CD8-positive, alpha-beta memory T cell (primary cell): Measurements from ENCODE around the gene WFDC12. TPM values are rescaled to one million over a fixed set of nuclear protein-coding genes. Genes with fewer than 3 reads are reported as not detected.
A peak's percentile ranks its signal among the peaks of the same experiment; 100 is the strongest.

Experiments used
- CTCF ChIA-PET: fragments of 350-600 bp; sonication (Branson Sonifier 250); formaldehyde crosslinking; loops from one replicate; lab custom pipeline; 2021; ENCODE audit warnings: antibody characterized with exemption; lab: Charles Lee
- POLR2A ChIA-PET: fragments of 350-600 bp; sonication (Branson Sonifier 250); formaldehyde crosslinking; loops from one replicate; lab custom pipeline; 2021; ENCODE audit warnings: antibody characterized with exemption; lab: Charles Lee
- DNase-seq, 5 donors: peaks; one replicate each; pipeline versions ENCODE4 v3.0.0 to v3.0.0-alpha.2; 2020 to 2022; ENCODE audit warnings: mixed read lengths in 1 of 5
- H3K27ac ChIP-seq: one replicate; pipeline ENCODE4 v1.7.0; 2013; ENCODE audit warnings: low read depth, mild to moderate bottlenecking, low read length, moderate library complexity
- H3K27me3 ChIP-seq: 2 replicates; pipeline ENCODE4 v1.7.0; 2013; ENCODE audit warnings: low read length, mild to moderate bottlenecking; ENCODE audit not compliant: insufficient read depth, poor library complexity, severe bottlenecking
- H3K36me3 ChIP-seq: 2 replicates; pipeline ENCODE4 v1.7.0; 2013; ENCODE audit warnings: mild to moderate bottlenecking, low read length, moderate library complexity; ENCODE audit not compliant: insufficient read depth
- H3K4me1 ChIP-seq: 2 replicates; pipeline ENCODE4 v1.7.0; 2013; ENCODE audit warnings: mild to moderate bottlenecking, low read length, moderate library complexity; ENCODE audit not compliant: insufficient read depth
- H3K4me3 ChIP-seq: 2 replicates; pipeline ENCODE4 v1.7.0; 2013; ENCODE audit warnings: mild to moderate bottlenecking, low read length
- H3K9me3 ChIP-seq: 2 replicates; pipeline ENCODE4 v1.7.0; 2013; ENCODE audit warnings: mild to moderate bottlenecking, low read length
- H3K27ac Mint-ChIP-seq, 8 donors: one replicate each; pipeline ENCODE4 v1.8.0; 2020 to 2021; ENCODE audit warnings: mixed read lengths in 8 of 8, mild to moderate bottlenecking in 6 of 8, inconsistent platforms in 3 of 8, moderate library complexity in 3 of 8
- H3K27me3 Mint-ChIP-seq, 2 donors: one replicate each; pipeline ENCODE4 v1.8.0; 2020 to 2021; ENCODE audit warnings: mixed read lengths in 2 of 2, mild to moderate bottlenecking in 1 of 2, moderate library complexity in 1 of 2
- H3K36me3 Mint-ChIP-seq, 3 donors: one replicate each; pipeline ENCODE4 v1.8.0; 2020 to 2021; ENCODE audit warnings: mixed read lengths in 3 of 3, inconsistent platforms in 1 of 3, mild to moderate bottlenecking in 1 of 3
- H3K4me1 Mint-ChIP-seq, 3 donors: one replicate each; pipeline ENCODE4 v1.8.0; 2020 to 2021; ENCODE audit warnings: mixed read lengths in 3 of 3, inconsistent platforms in 1 of 3, mild to moderate bottlenecking in 1 of 3
- H3K4me3 Mint-ChIP-seq, 7 donors: one replicate each; pipeline ENCODE4 v1.8.0; 2020 to 2021; ENCODE audit warnings: mixed read lengths in 7 of 7, mild to moderate bottlenecking in 6 of 7, moderate library complexity in 4 of 7, inconsistent platforms in 2 of 7
- H3K9me3 Mint-ChIP-seq, 5 donors: one replicate each; pipeline ENCODE4 v1.8.0; 2020 to 2022; ENCODE audit warnings: mixed read lengths in 5 of 5, mild to moderate bottlenecking in 3 of 5, moderate library complexity in 2 of 5, inconsistent platforms in 1 of 5
- polyA plus RNA-seq: library from polyadenylated mRNA; unstranded; fragments of 300-500 nt; fragmentation: Illumina TruSeq; gene quantifications from one replicate; pipeline ENCODE4 v1.2.3, GENCODE V29; 2021
- total RNA-seq, 2 experiments: library from RNA; stranded (reverse); gene quantifications; one replicate each; pipeline ENCODE4 v1.2.3, GENCODE V29; 2021

WFDC12 gene
- total and polyA plus RNA-seq, 3 experiments from 2014 or later = not detected

DNA sequence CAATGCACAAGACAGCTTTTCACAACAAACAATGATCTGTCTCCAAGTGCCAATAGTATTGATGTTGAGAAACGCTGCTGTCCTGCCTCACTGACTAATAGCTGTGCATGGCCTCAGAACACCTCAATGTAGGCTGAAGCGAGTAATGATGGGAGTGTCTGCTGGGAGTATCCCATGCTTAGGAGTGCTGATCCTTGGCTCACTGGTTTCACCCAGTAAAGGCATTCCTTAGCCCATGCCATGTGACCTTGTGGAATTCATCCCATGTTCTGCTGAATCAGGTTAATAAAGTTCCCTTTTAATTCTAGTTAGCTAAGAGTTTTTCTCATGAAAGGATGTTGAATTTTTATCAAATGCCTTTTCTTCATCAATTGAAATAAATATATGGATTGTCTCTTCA is 3.8 kb upstream of the WFDC12 start:
- no peak for DNase-seq
- no peaks in the 10 kb centered on the region for H3K9me3 ChIP-seq
- H3K27ac Mint-ChIP-seq = no peak overlapping the region
- H3K36me3 ChIP-seq = no peaks in the 10 kb centered on the region
- peaks cover 24 to 53% of the 10 kb centered on the region in 2 donors for H3K27me3 Mint-ChIP-seq
- H3K9me3 Mint-ChIP-seq = no peaks in the 10 kb centered on the region
- no peak overlapping the region for H3K27ac ChIP-seq
- CTCF ChIA-PET = no interaction called here
- H3K4me1 Mint-ChIP-seq = no peaks in the 10 kb centered on the region
- no peaks in the 10 kb centered on the region for H3K4me1 ChIP-seq
- no peak overlapping the region for H3K4me3 ChIP-seq
- no peak overlapping the region for H3K4me3 Mint-ChIP-seq
- no peaks in the 10 kb centered on the region for H3K27me3 ChIP-seq
- POLR2A ChIA-PET = no interaction called here
- H3K36me3 Mint-ChIP-seq = peaks cover 0 to 4% (median 0%) of the 10 kb centered on the region in 3 donors

DNA sequence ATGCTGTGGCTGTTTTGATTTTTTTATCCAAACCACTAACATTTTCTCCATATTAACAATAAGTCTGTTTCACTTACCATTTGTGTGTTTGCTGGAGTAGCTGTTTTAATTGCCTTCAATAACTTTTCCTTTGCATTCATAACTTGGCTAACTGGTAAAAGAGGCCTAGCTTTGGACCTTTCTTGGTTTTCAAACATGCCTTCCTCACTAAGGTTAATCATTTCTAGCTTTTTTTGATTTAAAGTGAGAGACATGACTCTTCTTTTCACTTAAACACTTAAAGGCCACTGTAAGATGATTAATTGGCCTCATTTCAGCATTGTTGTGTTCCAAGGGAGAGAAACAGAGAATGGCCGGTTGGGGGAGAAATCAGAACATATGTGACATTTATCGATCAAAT is 2.9 kb downstream of the WFDC12 start:
- no peaks in the 10 kb centered on the region for H3K36me3 ChIP-seq
- no peaks in the 10 kb centered on the region for H3K9me3 ChIP-seq
- Mint-ChIP-seq H3K4me1 (no peaks in the 10 kb centered on the region), H3K36me3 (peaks cover 0 to 4% (median 0%) of the 10 kb centered on the region in 3 donors), H3K9me3 (no peaks in the 10 kb centered on the region), H3K27me3 (peaks cover 15 to 27% of the 10 kb centered on the region in 2 donors), H3K27ac (no peak overlapping the region), H3K4me3 (no peak overlapping the region)
- no peaks in the 10 kb centered on the region for H3K27me3 ChIP-seq
- ChIA-PET CTCF (interaction anchor here (1.4 to 1.7 kb wide), 2 partner anchors 9 to 26 kb away, joined by 3 read pairs; no protein-coding TSS in a partner anchor), POLR2A (no interaction called here)
- H3K4me1 ChIP-seq = no peaks in the 10 kb centered on the region
- no peak overlapping the region for H3K27ac ChIP-seq
- DNase-seq = no peak
- H3K4me3 ChIP-seq = no peak overlapping the region

DNA sequence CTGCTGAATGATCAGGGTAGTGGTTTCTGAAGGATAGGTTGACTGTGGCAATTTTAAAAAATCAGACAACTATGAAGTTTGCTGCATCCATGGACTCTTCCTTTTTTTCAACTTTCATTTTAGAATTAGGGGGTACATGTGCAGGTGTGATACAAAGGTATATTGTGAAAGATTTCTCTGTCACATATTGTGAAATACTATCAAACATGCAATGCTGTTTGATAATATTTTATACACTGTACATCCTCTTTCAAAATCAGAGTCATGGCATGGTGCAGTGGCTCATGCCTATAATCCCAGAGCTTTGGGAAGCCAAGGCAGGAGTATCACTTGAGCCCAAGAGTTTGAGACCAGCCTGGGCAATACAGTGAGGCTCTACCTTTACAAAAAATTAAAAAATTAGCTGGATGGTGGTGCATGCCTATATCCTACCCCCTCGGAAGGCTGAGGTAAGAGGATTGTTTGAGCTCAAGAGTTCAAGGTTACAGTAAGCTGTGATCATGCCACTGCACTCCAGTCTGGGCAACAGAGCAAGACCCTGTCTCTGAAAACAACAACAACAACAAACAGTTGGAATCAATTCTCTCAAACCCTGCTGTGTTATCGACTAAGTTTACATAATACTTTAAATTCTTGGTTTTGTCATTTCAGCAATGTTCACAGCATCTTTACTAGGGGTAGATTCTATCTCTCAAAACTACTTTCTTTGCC is 4.6 kb downstream of the WFDC12 start:
- no peak overlapping the region for H3K4me3 ChIP-seq
- H3K36me3 Mint-ChIP-seq = peaks cover 0 to under 1% (median 0%) of the 10 kb centered on the region in 3 donors
- H3K4me3 Mint-ChIP-seq = no peak overlapping the region
- no peaks in the 10 kb centered on the region for H3K9me3 Mint-ChIP-seq
- no peaks in the 10 kb centered on the region for H3K9me3 ChIP-seq
- no peak overlapping the region for H3K27ac Mint-ChIP-seq
- ChIA-PET CTCF (interaction anchor here (1.4 kb wide), 1 partner anchor 8 kb away, joined by 3 read pairs; no protein-coding TSS in a partner anchor), POLR2A (no interaction called here)
- H3K4me1 Mint-ChIP-seq = peaks cover 2 to 11% (median 5%) of the 10 kb centered on the region in 3 donors
- peaks cover 18 to 21% of the 10 kb centered on the region in 2 donors for H3K27me3 Mint-ChIP-seq
- no peak overlapping the region for H3K27ac ChIP-seq
- H3K27me3 ChIP-seq = no peaks in the 10 kb centered on the region
- no peaks in the 10 kb centered on the region for H3K4me1 ChIP-seq
- no peak for DNase-seq
- H3K36me3 ChIP-seq = no peaks in the 10 kb centered on the region

DNA sequence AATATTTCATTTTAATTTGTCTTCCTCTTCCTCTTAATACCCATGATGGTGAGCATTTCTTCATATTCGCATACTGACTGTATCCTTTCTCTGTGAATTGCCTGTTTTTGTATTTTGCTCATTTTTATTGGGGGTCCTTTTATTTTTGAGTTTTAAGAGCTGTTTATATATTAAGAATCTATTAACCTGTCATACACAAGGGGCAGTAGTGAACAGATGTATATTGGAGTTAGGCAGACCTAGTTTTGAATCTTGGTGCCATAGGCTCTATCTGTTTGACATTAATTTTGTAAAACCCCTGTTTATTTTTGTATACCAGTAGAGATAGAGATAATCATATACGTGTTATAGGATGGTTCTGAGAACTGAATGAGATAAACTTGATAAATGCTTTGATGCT is 6.2 kb downstream of the WFDC12 start:
- no peaks in the 10 kb centered on the region for H3K9me3 Mint-ChIP-seq
- Histone ChIP-seq H3K36me3 (no peaks in the 10 kb centered on the region), H3K4me1 (no peaks in the 10 kb centered on the region), H3K4me3 (no peak overlapping the region), H3K27ac (no peak overlapping the region), H3K9me3 (no peaks in the 10 kb centered on the region), H3K27me3 (no peaks in the 10 kb centered on the region)
- H3K4me1 Mint-ChIP-seq = peaks cover 5 to 14% (median 8%) of the 10 kb centered on the region in 3 donors
- H3K27me3 Mint-ChIP-seq = peaks cover 12 to 20% of the 10 kb centered on the region in 2 donors
- no peaks in the 10 kb centered on the region for H3K36me3 Mint-ChIP-seq
- H3K4me3 Mint-ChIP-seq = no peak overlapping the region
- no peak overlapping the region for H3K27ac Mint-ChIP-seq
- no peak for DNase-seq
- POLR2A ChIA-PET = no interaction called here
- CTCF ChIA-PET = no interaction called here

DNA sequence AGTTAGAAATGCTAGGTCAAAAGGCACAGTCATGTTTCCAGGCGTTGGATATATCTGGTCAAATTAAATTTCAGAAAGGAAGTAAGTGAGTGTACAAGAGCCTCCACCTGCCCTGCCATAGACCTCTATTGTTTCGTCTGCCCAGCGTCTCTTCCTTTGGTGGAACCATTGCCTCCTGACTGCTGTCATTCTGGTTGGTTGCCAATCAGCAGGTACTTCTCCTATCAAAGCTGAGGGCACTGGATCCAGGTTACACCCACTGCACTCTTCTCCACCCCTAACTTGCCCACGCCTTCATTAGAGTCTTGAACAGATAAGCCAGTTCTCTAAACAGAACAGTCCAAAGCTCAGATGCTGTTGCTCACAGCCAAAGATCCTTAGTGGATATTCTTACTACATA is 6.7 kb downstream of the WFDC12 start:
- Mint-ChIP-seq H3K4me1 (peaks cover 5 to 14% (median 8%) of the 10 kb centered on the region in 3 donors), H3K9me3 (no peaks in the 10 kb centered on the region), H3K36me3 (no peaks in the 10 kb centered on the region), H3K27me3 (peaks cover 12 to 20% of the 10 kb centered on the region in 2 donors), H3K27ac (no peak overlapping the region), H3K4me3 (no peak overlapping the region)
- H3K9me3 ChIP-seq = no peaks in the 10 kb centered on the region
- H3K4me3 ChIP-seq = no peak overlapping the region
- no peaks in the 10 kb centered on the region for H3K4me1 ChIP-seq
- no peak for DNase-seq
- no peak overlapping the region for H3K27ac ChIP-seq
- no peaks in the 10 kb centered on the region for H3K36me3 ChIP-seq
- ChIA-PET POLR2A (no interaction called here), CTCF (interaction anchor here (0.7 kb wide), 1 partner anchor 15 kb away, joined by 3 read pairs; no protein-coding TSS in a partner anchor)
- H3K27me3 ChIP-seq = no peaks in the 10 kb centered on the region

DNA sequence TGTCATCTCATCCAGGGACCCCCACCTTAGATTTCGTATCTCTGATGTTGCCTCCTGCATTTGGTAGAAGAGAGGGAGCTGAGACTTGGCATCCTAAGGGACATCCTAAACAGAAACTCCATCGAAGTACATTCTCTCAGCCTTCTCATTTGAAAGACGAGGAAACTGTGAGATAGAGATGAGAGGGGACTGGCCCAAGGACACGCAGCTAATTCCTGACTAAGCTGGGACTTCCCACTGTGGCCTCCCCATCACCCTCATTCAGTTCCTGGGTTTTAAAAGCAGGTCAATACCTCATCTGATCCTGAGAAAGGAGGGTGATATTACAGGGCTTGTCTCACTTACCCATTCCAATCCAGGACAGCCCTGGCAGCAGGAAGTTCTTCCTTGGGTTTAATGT is 8.4 kb downstream of the WFDC12 start:
- Mint-ChIP-seq H3K4me1 (peaks cover 5 to 14% (median 8%) of the 10 kb centered on the region in 3 donors), H3K27me3 (peaks cover 14 to 20% of the 10 kb centered on the region in 2 donors), H3K27ac (no peak overlapping the region), H3K4me3 (no peak overlapping the region), H3K36me3 (no peaks in the 10 kb centered on the region), H3K9me3 (no peaks in the 10 kb centered on the region)
- no peak for DNase-seq
- Histone ChIP-seq H3K9me3 (no peaks in the 10 kb centered on the region), H3K27ac (no peak overlapping the region), H3K4me3 (no peak overlapping the region), H3K27me3 (no peaks in the 10 kb centered on the region), H3K36me3 (no peaks in the 10 kb centered on the region), H3K4me1 (no peaks in the 10 kb centered on the region)
- POLR2A ChIA-PET = no interaction called here
- CTCF ChIA-PET = no interaction called here

DNA sequence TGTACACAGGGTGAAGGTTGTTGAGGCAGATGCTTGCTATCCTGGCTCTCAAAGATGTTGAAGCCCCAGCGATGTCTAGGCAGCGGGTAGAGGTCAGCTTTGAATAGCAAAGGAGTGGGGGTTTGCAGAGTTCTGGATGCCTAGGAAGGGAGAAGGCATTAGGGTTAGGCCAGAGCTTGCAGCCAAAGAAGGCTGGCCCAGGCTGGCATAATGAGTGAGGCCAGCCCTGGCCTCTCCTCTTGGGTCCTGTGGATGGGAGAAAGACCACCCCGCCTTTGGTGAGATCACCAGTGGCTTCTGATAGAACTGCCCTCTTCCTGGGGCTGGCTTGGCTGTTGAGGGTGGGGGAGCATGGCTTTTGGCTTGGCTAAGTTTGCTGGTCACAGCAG is 8.9 kb downstream of the WFDC12 start:
- H3K36me3 ChIP-seq = no peaks in the 10 kb centered on the region
- H3K27me3 Mint-ChIP-seq = peaks cover 14 to 17% of the 10 kb centered on the region in 2 donors
- no peak overlapping the region for H3K4me3 ChIP-seq
- H3K27me3 ChIP-seq = no peaks in the 10 kb centered on the region
- no peaks in the 10 kb centered on the region for H3K4me1 ChIP-seq
- DNase-seq = no peak
- H3K27ac Mint-ChIP-seq = peak overlapping the region in 2 of 8 donors; percentile 18 to 38
- H3K27ac ChIP-seq = no peak overlapping the region
- H3K9me3 Mint-ChIP-seq = no peaks in the 10 kb centered on the region
- no peaks in the 10 kb centered on the region for H3K36me3 Mint-ChIP-seq
- ChIA-PET POLR2A (no interaction called here), CTCF (no interaction called here)
- no peak overlapping the region for H3K4me3 Mint-ChIP-seq
- H3K4me1 Mint-ChIP-seq = peaks cover 5 to 14% (median 8%) of the 10 kb centered on the region in 3 donors
- no peaks in the 10 kb centered on the region for H3K9me3 ChIP-seq

DNA sequence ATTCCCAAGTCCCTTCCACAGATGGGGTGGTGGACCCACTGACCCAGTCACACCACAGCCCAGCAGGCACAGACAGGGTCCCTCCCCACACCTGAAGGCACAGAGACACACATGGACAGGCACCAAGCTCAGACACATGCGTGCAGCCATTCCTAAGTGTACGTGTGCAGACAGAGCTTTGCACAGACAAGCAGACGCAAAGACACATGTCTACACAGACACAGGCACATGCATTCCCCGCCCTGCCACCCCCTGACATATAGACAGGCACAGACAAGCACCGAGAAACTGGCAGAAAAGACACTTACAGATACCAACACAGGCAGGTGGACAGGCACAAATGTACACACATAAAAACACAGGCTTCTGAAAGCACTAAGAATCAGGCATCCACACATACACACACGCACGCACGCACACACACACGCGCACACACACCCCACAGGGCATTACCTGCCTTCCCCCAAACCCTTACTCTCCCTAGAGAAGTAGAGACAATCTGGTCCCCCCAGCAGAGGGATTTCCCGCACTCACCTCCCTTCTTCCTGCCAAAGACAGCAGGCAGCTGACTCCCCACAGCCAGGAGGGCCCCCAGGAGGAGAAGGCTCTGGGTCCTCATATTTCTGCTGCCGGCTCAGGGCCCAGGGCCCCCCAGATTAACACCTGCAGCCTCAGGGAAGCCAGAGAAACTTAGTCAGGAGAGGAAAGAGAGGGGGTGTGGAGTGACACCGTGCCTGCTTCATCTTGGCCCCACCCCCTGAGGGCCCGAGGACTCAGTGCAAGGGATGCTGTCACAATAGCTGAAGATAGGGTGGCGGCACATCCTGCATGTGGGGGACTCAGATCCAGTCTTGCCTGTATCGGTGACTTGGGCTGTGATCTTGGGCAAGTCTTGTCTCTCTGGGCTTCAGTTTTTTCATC is 9.5 kb downstream of the WFDC12 start, which contains the start of gene WFDC5:
TSS of gene WFDC5 (minus strand) at position 710 of the 921 bp plus-strand sequence. CDS start at position 619, 91 bp downstream.
- H3K36me3 Mint-ChIP-seq = no peaks in the 10 kb centered on the region
- H3K9me3 ChIP-seq = no peaks in the 10 kb centered on the region
- H3K4me3 Mint-ChIP-seq = no peak within 1 kb of the TSS
- no peaks in the 10 kb centered on the region for H3K9me3 Mint-ChIP-seq
- no peaks in the 10 kb centered on the region for H3K27me3 ChIP-seq
- ChIA-PET POLR2A (no interaction called here), CTCF (interaction anchor here (1.3 kb wide), 1 partner anchor 18 kb away, joined by 5 read pairs; no protein-coding TSS in a partner anchor)
- no peak within 1 kb of the TSS for H3K27ac ChIP-seq
- no peaks in the 10 kb centered on the region for H3K36me3 ChIP-seq
- no peak within 1 kb of the TSS for H3K4me3 ChIP-seq
- H3K27ac Mint-ChIP-seq = peak within 1 kb of the TSS in 3 of 8 donors; percentile 38 to 75 (median 42)
- DNase-seq = no peak
- H3K4me1 ChIP-seq = no peaks in the 10 kb centered on the region
- H3K4me1 Mint-ChIP-seq = peaks cover 5 to 14% (median 8%) of the 10 kb centered on the region in 3 donors
- H3K27me3 Mint-ChIP-seq = peaks cover 12 to 14% of the 10 kb centered on the region in 2 donors
